Measurements from ENCODE around the gene SNED1. TPM values are rescaled to one million over a fixed set of nuclear protein-coding genes. Genes with fewer than 3 reads are reported as not detected.

The SNED1 gene
- total RNA-seq, 1 experiment from 2014 or later: 18.3 TPM

GRCh38 chr2:240956935-240957655, 41.3 kb upstream of the SNED1 start:
- Histone ChIP-seq H3K4me1 (replicated peaks) (peaks cover 12% of the 10 kb centered on the region; the same call in 1 of the 2 replicates), H3K27ac (no peak overlapping the region), H3K27me3 (replicated peaks) (no peaks in the 10 kb centered on the region), H3K9me3 (replicated peaks) (no peaks in the 10 kb centered on the region), H3K4me3 (no peak overlapping the region), H3K36me3 (no peaks in the 10 kb centered on the region)
- DNase-seq (ENCODE audit: low read depth in 1 of 2, low spot score in 2 of 2): peak in 1 of 2 experiments; percentile 38

- Histone ChIP-seq H3K4me1 (replicated peaks) (peaks cover 18% of the 10 kb centered on the region), H3K9me3 (replicated peaks) (no peaks in the 10 kb centered on the region)
- DNase-seq (ENCODE audit: low read depth in 1 of 2, low spot score in 2 of 2): peak in 1 of 2 experiments; percentile 38
These were observed 40.6 kb upstream of the SNED1 start for GRCh38 chr2:240957656-240958365.

GRCh38 chr2:240958366-240959213, 39.8 kb upstream of the SNED1 start:
- H3K36me3 ChIP-seq: no peaks in the 10 kb centered on the region
- H3K4me1 ChIP-seq (replicated peaks): peaks cover 18% of the 10 kb centered on the region
- H3K4me3 ChIP-seq: no peak overlapping the region
- peak in 1 of 2 experiments; percentile 37 for DNase-seq (ENCODE audit: low read depth in 1 of 2, low spot score in 2 of 2)
- H3K9me3 ChIP-seq (replicated peaks): no peaks in the 10 kb centered on the region
- no peaks in the 10 kb centered on the region for H3K27me3 ChIP-seq (replicated peaks)
- no peak overlapping the region for H3K27ac ChIP-seq

More at GRCh38 chr2:240957656-240958365, 40.6 kb upstream of the SNED1 start:
- H3K27me3 ChIP-seq (replicated peaks): no peaks in the 10 kb centered on the region
- H3K4me3 ChIP-seq: no peak overlapping the region
- no peaks in the 10 kb centered on the region for H3K36me3 ChIP-seq
- no peak overlapping the region for H3K27ac ChIP-seq

- Histone ChIP-seq H3K36me3 (no peaks in the 10 kb centered on the region), H3K4me3 (no peak overlapping the region), H3K9me3 (replicated peaks) (no peaks in the 10 kb centered on the region), H3K27me3 (replicated peaks) (no peaks in the 10 kb centered on the region), H3K27ac (no peak overlapping the region), H3K4me1 (replicated peaks) (peaks cover 11% of the 10 kb centered on the region)
- DNase-seq (ENCODE audit: low read depth in 1 of 2, low spot score in 2 of 2): peak in 1 of 2 experiments; percentile 40
These were observed 39.0 kb upstream of the SNED1 start for GRCh38 chr2:240959214-240959940.

GRCh38 chr2:240959941-240960308, 38.5 kb upstream of the SNED1 start:
- no peak overlapping the region for H3K27ac ChIP-seq

GRCh38 chr2:240960309-240960970, 38.0 kb upstream of the SNED1 start:
- no peaks in the 10 kb centered on the region for H3K9me3 ChIP-seq (replicated peaks)
- H3K27ac ChIP-seq: no peak overlapping the region
- no peaks in the 10 kb centered on the region for H3K27me3 ChIP-seq (replicated peaks)
- peaks cover 10% of the 10 kb centered on the region for H3K4me1 ChIP-seq (replicated peaks)
- no peak overlapping the region for H3K4me3 ChIP-seq
- no peaks in the 10 kb centered on the region for H3K36me3 ChIP-seq
- peak in 1 of 2 experiments; percentile 35 for DNase-seq (ENCODE audit: low read depth in 1 of 2, low spot score in 2 of 2)

More at GRCh38 chr2:240959941-240960308, 38.5 kb upstream of the SNED1 start:
- Histone ChIP-seq H3K9me3 (replicated peaks) (no peaks in the 10 kb centered on the region), H3K27me3 (replicated peaks) (no peaks in the 10 kb centered on the region), H3K4me1 (replicated peaks) (peaks cover 10% of the 10 kb centered on the region), H3K36me3 (no peaks in the 10 kb centered on the region), H3K4me3 (no peak overlapping the region)
- no peak for DNase-seq (ENCODE audit: low read depth in 1 of 2, low spot score in 2 of 2)

- DNase-seq (ENCODE audit: low read depth in 1 of 2, low spot score in 2 of 2): peak in 1 of 2 experiments; percentile 22
- Histone ChIP-seq H3K27ac (no peak overlapping the region), H3K4me1 (replicated peaks) (peaks cover 10% of the 10 kb centered on the region), H3K9me3 (replicated peaks) (no peaks in the 10 kb centered on the region), H3K36me3 (no peaks in the 10 kb centered on the region), H3K27me3 (replicated peaks) (no peaks in the 10 kb centered on the region), H3K4me3 (no peak overlapping the region)
These were observed 37.2 kb upstream of the SNED1 start for GRCh38 chr2:240960971-240961876.

- H3K9me3 ChIP-seq (replicated peaks): no peaks in the 10 kb centered on the region
- no peaks in the 10 kb centered on the region for H3K27me3 ChIP-seq (replicated peaks)
- H3K4me1 ChIP-seq (replicated peaks): peaks cover 10% of the 10 kb centered on the region
- H3K27ac ChIP-seq: no peak overlapping the region
- H3K4me3 ChIP-seq: no peak overlapping the region
- peak in 1 of 2 experiments; percentile 5 for DNase-seq (ENCODE audit: low read depth in 1 of 2, low spot score in 2 of 2)
- H3K36me3 ChIP-seq: no peaks in the 10 kb centered on the region
These were observed 36.5 kb upstream of the SNED1 start for GRCh38 chr2:240961910-240962299.

GRCh38 chr2:240962300-240963064, 35.9 kb upstream of the SNED1 start:
- no peaks in the 10 kb centered on the region for H3K27me3 ChIP-seq (replicated peaks)
- no peaks in the 10 kb centered on the region for H3K36me3 ChIP-seq
- peaks cover 10% of the 10 kb centered on the region for H3K4me1 ChIP-seq (replicated peaks)
- peak in 1 of 2 experiments; percentile 37 for DNase-seq (ENCODE audit: low read depth in 1 of 2, low spot score in 2 of 2)
- no peak overlapping the region for H3K27ac ChIP-seq
- no peak overlapping the region for H3K4me3 ChIP-seq
- no peaks in the 10 kb centered on the region for H3K9me3 ChIP-seq (replicated peaks)

- H3K27ac ChIP-seq: no peak overlapping the region
- H3K27me3 ChIP-seq (replicated peaks): no peaks in the 10 kb centered on the region
- no peaks in the 10 kb centered on the region for H3K36me3 ChIP-seq
- no peaks in the 10 kb centered on the region for H3K9me3 ChIP-seq (replicated peaks)
- DNase-seq (ENCODE audit: low read depth in 1 of 2, low spot score in 2 of 2): peak in 1 of 2 experiments; percentile 40
- peaks cover 10% of the 10 kb centered on the region for H3K4me1 ChIP-seq (replicated peaks)
- H3K4me3 ChIP-seq: no peak overlapping the region
These were observed 35.2 kb upstream of the SNED1 start for GRCh38 chr2:240963065-240963867.
